Measurements from ENCODE around the gene FAM174A.

DNA sequence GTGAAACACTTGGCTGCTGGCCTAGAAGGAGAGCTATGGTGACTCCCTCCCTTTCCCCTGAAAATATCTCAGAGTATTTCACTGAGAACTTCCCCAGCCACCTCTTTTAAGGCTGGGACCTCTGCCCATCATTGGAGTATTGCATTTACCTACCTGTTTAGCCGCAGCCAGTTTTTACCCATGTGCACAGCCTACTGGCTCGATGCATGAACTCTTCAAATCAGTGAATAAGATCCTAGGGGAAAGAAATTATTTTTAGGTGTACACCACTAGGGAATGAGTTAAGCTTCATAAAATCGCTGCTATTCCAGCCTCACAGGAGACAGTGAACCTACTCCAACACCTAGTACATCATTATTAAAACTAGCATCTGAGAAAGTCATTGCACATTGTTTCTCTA, 16.8 kb upstream of the FAM174A start:
- TF ChIP-seq CTCF (conservative IDR thresholded peaks at IDR 0.05; ENCODE audit: low read depth, low read length): no peak
- TF ChIP-seq EZH2 (IDR thresholded peaks at IDR 0.05; ENCODE audit: borderline replicate concordance, low read depth, low read length, poor library complexity, severe bottlenecking): no peak
